Left cardiac atrium (tissue), 4 donors: ENCODE results near the gene LONRF2. TPM values are rescaled to one million over a fixed set of nuclear protein-coding genes. Genes with fewer than 3 reads are reported as not detected.
A peak's percentile ranks its signal among the peaks of the same experiment; 100 is the strongest.

ENCODE experiments used
- ATAC-seq, 2 donors: fragments of 200-7000 bp; cut with Tn5 transposase; one replicate each; pipeline ENCODE4 v1.9.1; 2020; ENCODE audit warnings: mild to moderate bottlenecking in 2 of 2, moderate library complexity in 2 of 2
- DNase-seq: peaks from one replicate; pipeline ENCODE4 v3.0.0-alpha.2; 2020
- intact Hi-C, 2 donors: fragments of 100-400 bp; cut with DNase I; formaldehyde crosslinking; loops; one replicate each; pipeline versions ENCODE4 v1.14.1 to v1.15.1; 2022 to 2023
- total RNA-seq, 2 donors: library from RNA; stranded (reverse); fragmentation: NEBNext Ultra II Directional; extraction: Animal tissue kit (Norgen Biotek cat#: 25700); gene quantifications; one replicate each; pipeline ENCODE4 v1.2.1, GENCODE V29; 2021
- donor health status: DM: no; HTN: yes; CAD: no.
- donor health status: DM: no; HTN: yes; CAD: no; lungs with severe emphysema.
- donor health status: DM: yes; HTN: yes; CAD: no.
- donor health status: Dilated cardiomyopathy.

The LONRF2 gene
- total RNA-seq, 2 donors from 2014 or later: 12.8 to 13.5 TPM

DNA sequence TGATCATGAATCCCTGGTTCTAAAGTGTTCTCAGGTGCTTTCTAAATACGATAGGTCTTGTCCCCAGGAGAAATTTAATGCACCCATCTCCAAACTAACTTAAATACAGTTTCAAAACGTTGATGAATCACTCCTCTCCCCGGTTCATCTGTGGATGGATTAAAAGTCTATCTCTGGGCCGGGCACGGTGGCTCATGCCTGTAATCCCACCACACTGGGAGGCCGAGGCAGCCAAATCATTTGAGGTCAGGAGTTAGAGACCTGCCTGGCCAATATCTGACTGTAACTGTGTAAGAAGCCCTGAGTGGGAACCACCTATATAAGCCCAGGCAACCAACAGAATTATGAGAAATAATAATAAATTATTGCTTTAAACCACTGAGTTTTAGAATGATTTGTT, 78.7 kb downstream of the LONRF2 start:
- no peak for ATAC-seq
- DNase-seq: no peak
- intact Hi-C loops: loop anchor here in 1 of 2 donors (2.0 to 10.0 kb wide), 3 partner anchors 425 to 685 kb away; no protein-coding TSS in a partner anchor

DNA sequence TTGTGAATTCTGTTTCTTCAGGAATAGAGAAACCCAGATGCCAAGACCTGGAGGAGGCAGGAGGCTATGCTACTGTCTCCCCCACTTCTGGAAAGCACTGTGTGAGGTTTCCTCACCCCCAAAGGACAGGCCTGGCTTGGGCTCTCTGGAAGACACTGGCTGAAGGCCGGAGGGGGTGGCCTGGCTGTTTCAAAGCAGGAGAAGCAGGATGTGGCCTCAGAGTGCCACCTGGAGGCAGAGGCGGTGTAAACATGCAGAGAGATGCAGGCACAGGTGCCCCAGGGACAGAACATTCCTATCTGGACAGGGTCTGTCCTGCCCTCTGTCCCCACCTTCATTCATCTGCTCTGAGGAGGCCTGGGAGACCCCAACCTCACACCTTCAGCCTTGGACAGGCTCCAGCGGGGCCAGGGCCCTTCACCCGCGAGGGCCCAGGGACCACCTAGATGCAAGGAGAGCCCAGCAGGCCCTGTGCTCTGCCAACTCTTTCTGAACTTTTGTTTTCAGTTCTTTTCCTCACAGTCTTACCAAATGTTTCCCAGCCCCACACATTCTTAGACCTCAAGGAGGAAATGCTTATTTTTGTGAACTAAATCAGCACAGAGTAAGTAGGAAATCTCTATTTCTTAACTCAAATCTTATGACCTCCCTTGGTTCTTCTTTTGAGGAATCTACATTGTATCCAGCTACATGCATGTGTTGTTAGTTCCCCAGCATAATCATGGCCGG, 79.2 kb downstream of the LONRF2 start:
- DNase-seq: peak; percentile 69
- peak; percentile 80 to 88 for ATAC-seq
- intact Hi-C loops: loop anchor here in 1 of 2 donors (2.0 to 10.0 kb wide), 3 partner anchors 424 to 684 kb away; no protein-coding TSS in a partner anchor

DNA sequence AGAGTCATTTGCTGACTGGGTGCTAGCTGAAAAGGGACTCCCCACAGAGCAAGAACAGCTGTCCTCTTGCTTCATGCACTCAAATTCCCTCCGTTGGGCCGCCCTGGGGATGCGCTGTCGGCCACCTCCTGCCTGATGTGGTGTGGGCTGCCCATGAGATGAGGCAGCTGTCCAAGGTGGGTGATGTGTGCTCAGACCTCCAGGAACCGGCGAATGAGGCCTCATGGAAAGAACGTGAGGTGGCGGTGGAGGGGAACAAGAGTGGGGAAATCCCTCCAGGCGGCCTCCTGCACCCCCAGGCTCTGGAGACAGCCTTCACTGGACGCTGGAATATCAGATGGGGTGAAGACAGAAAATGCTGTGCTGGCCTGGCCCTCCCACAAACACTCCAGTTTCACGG, 79.8 kb downstream of the LONRF2 start:
- intact Hi-C loops: loop anchor here in 1 of 2 donors (2.0 to 10.0 kb wide), 3 partner anchors 424 to 684 kb away; no protein-coding TSS in a partner anchor
- ATAC-seq (peak; percentile 10 to 24), DNase-seq (no peak)

DNA sequence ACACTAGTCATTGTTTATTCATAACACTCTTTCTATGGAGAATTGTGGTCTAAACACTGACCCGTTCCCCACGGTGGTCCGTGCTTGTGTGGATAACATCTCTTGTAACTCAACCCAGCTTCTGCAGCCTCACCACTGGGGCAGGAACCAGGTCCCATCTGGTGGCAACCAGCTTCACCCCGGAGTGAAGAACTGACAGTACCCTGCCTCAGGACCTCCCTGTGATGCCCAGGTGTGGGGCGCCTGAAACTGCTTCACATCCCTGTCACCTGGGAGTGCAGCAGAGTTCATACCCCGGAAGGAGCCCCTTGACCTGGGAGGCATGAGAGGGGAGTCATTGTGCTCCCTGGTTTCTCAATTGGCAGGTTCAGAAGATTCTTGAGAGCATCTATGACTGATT, 81.1 kb downstream of the LONRF2 start:
- intact Hi-C loops: loop anchor here in 1 of 2 donors (10.0 kb wide), 1 partner anchor 516 kb away; no protein-coding TSS in a partner anchor
- ATAC-seq: no peak
- DNase-seq: no peak

DNA sequence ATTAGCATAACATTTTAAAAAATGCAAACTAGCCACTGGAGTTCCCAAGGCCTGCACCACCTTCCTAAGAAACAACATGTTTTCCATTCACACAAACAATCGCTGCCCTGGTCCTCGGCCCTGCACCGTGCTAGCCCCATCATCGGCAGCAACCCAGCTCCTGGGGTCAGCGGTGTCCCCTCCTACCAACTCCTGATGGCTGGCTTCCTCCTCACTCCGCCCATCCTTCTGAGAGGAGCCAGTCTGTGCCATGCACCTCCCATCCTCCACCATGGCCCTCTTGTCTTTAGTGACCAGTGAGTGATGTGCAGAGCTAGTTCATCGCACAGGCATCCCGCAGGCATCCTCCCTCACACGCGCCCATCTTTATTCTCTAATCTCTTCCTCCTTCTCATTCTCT, 81.9 kb downstream of the LONRF2 start:
- DNase-seq: no peak
- no peak for ATAC-seq
- intact Hi-C loops: loop anchor here in 1 of 2 donors (10.0 kb wide), 1 partner anchor 516 kb away; no protein-coding TSS in a partner anchor

DNA sequence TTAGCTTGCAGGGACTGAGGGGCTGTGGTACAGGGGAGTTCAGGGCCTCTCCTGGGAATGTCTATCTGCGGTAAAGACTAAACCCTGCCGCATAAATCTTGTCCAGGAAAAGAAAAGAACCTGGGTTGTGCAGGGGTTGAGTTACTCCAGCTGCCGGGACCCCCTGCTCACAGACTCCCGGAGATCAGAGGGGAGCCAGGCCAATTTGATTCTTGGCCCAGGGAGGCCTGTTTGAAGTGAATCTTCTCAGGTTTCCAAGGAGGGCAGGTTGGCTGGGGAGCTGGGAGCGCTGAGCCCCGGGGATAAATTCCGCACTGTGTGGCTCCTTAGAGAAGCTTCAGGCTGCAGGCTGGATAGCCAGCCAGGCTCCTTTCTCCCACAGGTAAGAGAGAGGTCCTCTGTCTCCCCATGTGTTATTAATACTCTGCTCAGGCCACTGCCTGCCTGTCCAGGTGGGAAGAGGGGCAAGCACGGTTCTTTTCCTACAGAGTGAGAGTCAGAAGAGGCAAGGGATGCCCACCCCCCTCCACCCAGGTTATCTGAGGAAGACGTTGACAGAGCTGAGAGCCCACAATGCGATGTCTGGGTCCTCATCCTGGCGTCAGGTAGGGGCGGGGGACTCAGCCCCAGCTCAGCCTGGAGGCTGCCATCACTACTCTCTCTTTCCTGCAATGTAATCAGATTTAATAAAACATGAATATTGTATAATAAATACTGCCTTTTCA, 82.7 kb downstream of the LONRF2 start:
- no peak for ATAC-seq
- DNase-seq: no peak
- intact Hi-C loops: loop anchor here in 1 of 2 donors (10.0 kb wide), 2 partner anchors 125 to 515 kb away; no protein-coding TSS in a partner anchor

DNA sequence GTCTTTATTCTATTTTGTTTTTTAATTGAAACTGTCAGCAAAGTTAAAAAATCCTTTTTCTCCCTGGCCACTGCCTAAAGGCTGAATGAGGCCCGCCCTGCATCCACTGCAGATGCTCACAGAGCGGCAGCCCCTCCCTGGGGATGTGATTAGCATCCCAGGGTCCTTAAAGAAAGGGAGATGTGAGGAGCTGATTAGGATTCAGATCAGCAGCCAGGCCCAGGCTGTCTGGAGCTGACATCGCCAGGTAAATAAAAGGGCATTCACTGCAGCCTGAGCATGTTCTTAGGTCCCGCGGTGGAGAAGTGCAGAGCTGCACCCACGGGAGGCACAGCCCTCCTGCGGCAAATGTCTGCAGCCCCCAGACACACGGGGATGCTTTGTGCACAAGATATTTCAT, 83.8 kb downstream of the LONRF2 start:
- intact Hi-C loops: loop anchor here in 1 of 2 donors (10.0 kb wide), 1 partner anchor 124 kb away; no protein-coding TSS in a partner anchor
- DNase-seq (no peak), ATAC-seq (no peak)

DNA sequence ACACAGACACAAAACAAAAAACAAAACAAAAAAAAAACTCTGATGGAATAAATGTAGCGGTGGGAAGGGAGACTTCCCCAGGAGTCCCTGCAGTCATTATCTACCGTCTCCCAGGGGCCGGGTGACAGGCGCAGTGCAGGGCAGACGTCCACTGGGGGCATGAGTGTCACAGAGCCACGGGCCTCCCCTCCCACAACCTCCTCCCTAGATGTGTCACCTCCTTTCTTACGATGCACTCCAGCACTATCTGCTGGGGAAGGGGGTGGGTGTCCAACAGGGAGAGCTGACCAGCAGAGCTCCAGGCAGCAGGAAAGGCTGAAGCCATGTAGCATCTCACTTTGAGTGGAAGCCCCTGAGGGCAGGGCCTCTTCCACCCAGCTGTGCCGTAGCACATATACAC, 84.5 kb downstream of the LONRF2 start:
- intact Hi-C loops: loop anchor here in 1 of 2 donors (10.0 kb wide), 1 partner anchor 123 kb away; no protein-coding TSS in a partner anchor
- DNase-seq: no peak
- peak in 1 of 2 donors; percentile 35 for ATAC-seq

DNA sequence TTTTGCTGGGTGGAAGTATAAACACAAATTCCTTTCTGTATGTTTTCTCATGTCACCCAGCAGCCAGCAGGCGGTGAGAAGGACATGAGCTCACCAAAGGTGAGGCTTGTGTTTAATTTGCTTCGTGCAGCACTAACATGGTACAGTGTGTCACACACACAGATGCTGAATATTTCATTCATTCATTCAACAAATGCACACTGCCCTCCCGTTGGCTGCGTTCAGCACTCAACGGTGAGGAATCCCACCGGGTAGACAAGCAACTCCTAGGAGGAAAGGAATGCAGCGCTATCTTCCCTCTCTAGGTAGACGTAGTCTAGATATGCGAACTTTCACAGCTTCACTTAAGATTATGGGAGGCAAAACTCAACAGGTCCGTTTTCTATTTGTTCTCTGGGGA, 85.1 kb downstream of the LONRF2 start:
- ATAC-seq (no peak), DNase-seq (no peak)
- intact Hi-C loops: loop anchor here in 1 of 2 donors (10.0 kb wide), 1 partner anchor 122 kb away; no protein-coding TSS in a partner anchor

DNA sequence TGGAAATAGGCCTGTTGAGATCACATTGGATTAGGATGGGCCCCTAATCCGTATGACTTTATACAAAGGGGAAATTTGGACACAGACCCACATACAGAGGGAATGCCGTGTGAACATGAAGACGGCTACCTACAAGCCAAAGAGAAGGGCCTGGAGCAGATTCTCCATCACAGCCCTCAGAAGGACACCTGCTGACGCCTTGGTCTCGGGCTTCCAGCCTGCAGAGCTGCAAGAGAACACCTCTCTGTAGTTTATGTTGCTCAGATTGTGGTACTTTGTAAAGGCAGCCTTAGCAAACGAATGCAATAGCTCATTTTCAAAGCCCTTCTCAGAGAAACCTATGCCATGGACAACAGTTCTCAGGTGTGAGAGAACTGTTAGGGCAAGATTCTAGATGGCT, 86.1 kb downstream of the LONRF2 start:
- intact Hi-C loops: loop anchor here in 1 of 2 donors (10.0 kb wide), 1 partner anchor 121 kb away; no protein-coding TSS in a partner anchor

DNA sequence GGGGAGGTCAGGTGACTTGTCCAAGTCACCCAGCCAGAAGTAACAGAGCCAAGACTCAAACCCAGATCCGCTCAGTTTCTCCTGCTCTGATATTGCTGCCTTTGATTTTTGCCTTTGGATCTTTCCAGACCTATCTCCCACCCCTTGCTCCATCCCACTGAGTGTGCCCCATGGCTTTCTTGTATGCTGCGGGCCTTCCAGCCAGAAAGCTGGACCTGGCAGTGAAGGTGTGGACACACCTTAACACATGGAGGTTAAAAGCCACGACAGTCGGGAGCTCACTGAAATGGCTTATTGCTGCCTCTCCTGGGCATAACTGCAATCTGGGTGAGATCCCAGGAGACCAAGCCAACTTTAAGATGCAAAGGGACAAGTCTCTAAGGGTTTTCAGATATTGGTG, 86.7 kb downstream of the LONRF2 start:
- intact Hi-C loops: loop anchor here in 1 of 2 donors (10.0 kb wide), 1 partner anchor 121 kb away; no protein-coding TSS in a partner anchor
- ATAC-seq (no peak), DNase-seq (no peak)

More for the DNA sequence above, 86.1 kb downstream of the LONRF2 start:
- no peak for DNase-seq
- no peak for ATAC-seq

DNA sequence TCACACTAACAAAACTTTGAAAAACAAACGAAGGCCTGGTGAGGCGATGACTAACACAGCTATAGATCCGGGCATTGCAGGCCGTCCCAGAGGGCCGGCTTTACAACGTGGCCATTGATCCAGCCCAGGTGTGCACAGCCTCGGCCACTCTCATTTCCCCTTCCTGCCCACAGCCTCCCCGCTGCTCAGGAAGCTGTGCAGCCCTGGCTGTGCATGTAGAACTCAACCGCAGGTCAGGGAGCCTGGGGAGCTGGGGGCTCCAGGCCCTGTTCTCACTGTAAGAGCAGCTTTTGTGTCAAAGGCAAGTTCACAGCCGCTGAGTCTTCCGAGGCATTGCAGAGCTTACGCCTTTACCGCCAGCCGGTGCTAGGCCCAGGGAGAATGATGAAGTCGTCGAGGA, 87.2 kb downstream of the LONRF2 start:
- DNase-seq (no peak), ATAC-seq (no peak)
- intact Hi-C loops: loop anchor here in 1 of 2 donors (10.0 kb wide), 1 partner anchor 120 kb away; no protein-coding TSS in a partner anchor

DNA sequence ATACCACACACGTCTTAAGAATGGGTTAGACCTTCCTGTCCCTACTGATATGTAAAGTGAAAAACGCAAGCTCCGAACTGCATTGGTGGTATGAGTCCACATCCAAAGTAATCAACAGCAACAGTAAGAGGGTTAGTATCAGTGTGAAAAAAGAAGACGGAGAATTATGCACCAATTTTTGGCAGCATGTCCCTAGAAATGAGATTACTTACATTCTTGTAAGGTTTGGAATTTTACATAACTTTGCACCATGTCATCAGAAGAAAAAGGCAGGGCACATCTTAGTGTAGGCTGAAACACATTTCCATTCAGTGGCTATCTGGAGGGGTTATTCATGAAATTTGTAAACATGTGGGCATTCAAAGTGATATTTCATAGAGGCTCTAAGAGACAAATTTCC, 88.2 kb downstream of the LONRF2 start:
- intact Hi-C loops: loop anchor here in 1 of 2 donors (10.0 kb wide), 1 partner anchor 119 kb away; no protein-coding TSS in a partner anchor
- DNase-seq: no peak

DNA sequence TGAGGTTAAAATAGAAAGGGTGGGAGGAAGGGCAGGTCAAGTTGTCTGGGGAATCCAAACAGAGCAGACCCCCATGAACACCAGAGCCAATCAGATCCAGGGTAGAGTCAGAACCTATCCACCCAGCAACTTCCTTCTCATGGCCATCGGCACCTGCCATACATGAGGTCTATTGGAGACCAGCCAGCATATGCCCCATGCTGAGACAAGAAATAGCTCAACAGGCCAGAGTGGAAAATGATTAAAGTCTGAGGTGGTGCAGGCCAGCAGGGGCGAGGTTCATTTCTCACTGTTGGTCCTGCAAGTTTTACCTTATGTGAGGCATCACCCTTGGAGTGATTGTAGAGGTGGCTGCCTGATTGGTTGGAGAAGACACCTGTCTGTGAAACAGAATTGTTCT, 89.2 kb downstream of the LONRF2 start:
- intact Hi-C loops: loop anchor here in 1 of 2 donors (10.0 kb wide), 1 partner anchor 118 kb away; no protein-coding TSS in a partner anchor
- DNase-seq (no peak), ATAC-seq (no peak)

More for the DNA sequence above, 88.2 kb downstream of the LONRF2 start:
- no peak for ATAC-seq

DNA sequence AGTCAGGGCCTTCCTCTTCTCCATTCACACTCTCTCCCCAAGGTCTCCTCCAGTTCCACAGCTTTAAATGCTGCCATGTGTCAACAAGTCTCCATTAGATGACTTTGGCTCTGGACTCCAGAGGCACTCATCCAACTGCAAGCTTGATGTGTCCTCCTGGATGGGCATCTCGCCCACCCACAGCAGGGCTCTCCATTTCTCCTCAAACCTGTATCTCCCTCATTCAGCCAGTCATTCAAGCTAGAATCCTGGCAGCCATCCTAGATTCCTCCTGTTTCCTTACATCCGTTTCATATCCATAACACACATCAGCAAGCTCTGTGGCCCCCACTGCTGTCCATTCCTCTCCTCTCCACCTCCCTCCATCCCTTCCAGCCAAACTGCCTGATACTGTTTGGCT, 91.5 kb downstream of the LONRF2 start:
- intact Hi-C loops: loop anchor here in 1 of 2 donors (10.0 kb wide), 1 partner anchor 116 kb away; no protein-coding TSS in a partner anchor
- ATAC-seq (peak in 1 of 2 donors; percentile 12), DNase-seq (no peak)

DNA sequence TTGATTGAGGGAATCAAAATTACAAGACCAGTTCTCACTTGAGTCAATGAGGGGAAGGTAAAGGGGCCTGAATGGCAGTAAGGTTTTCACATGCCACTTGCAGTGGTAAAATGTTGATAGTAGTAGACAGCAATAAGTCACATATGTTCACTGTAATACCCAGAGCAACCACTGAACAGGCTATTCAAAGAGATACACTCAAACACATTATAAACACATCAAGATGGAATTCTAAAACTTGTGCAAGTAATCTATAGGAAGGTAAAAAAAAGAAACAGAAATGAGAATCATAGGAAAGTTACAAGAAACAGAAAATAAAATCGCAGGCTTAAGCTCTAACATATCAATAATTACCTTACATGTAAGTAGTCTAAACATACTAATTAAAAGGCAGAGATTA, 93.3 kb downstream of the LONRF2 start:
- intact Hi-C loops: no loop called here
- no peak for DNase-seq
- ATAC-seq: no peak

DNA sequence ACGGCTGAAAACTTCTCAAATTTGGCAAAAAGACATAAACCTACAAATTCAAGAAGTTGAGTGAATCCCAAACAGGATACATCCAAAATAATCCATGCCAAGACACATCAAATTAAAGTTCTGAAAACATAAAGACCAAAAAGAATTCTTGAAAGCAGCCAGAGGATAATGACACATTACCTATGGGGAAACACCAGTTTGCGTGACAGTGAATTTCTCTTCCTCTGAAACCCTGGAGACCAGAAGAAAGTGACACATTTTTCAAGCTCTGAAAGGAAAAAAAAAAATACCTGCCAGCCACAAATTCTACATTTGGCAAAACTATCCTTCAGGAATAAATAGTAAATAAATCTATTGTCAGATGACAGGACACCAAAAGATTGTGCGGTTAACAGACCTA, 93.9 kb downstream of the LONRF2 start:
- intact Hi-C loops: no loop called here
- DNase-seq (no peak), ATAC-seq (no peak)

DNA sequence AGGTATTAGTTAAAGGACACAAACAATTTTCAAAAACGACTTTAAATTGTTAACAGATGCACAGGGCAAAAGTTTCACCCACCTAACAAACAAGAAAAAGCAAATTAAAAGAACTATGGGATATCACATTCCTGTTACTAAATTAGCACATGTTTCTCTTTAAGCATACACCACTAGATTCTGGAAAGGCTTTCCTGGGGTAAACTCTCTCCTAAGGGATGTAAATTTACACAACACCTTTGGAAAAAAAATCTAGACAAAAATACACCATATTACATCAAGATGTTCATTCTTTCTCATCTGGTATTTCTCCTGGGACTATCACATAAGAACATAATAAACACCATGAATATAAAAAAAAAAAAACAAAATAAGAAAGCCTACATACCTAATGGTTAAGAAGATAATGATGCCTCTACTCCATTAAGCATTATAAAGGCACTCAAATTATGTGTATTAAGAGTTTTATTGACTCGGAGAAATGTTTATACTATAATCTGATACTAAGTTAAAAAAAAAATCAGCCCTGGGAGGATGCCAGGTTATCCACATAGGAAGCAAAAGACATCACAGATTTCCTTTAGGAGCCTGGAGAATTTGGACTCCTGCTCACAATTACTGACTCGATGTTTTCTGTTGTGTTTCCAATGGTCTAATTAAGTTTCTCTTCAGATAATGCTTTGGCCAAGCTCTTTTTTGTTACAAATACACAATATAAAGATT, 97.2 kb downstream of the LONRF2 start:
- ATAC-seq (no peak), DNase-seq (no peak)
- intact Hi-C loops: no loop called here

DNA sequence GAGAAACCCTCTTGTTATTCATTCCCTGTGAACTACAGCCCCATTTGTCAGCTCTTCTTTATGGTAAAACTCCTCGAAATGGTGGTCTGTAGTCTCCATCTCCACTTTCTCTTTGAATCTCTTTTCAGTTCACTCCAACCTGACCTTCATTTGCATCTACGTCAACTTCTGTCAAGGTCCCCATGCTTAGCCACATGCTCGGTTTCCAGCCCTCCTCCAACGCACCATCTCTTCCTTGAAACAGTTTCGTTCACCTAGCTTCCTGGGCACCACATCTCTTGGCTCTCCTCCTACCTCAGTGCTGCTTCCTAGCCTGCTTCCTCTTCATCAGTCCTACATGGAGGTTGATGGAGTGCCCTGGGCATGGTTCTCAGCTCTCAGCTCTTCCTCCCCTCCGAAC, 98.8 kb downstream of the LONRF2 start:
- no peak for ATAC-seq
- no peak for DNase-seq
- intact Hi-C loops: no loop called here
